ENCODE data around the gene MORN1. TPM values are rescaled to one million over a fixed set of nuclear protein-coding genes. Genes with fewer than 3 reads are reported as not detected.

Gene MORN1
- total RNA-seq, 1 experiment from 2014 or later: 7.5 TPM

DNA sequence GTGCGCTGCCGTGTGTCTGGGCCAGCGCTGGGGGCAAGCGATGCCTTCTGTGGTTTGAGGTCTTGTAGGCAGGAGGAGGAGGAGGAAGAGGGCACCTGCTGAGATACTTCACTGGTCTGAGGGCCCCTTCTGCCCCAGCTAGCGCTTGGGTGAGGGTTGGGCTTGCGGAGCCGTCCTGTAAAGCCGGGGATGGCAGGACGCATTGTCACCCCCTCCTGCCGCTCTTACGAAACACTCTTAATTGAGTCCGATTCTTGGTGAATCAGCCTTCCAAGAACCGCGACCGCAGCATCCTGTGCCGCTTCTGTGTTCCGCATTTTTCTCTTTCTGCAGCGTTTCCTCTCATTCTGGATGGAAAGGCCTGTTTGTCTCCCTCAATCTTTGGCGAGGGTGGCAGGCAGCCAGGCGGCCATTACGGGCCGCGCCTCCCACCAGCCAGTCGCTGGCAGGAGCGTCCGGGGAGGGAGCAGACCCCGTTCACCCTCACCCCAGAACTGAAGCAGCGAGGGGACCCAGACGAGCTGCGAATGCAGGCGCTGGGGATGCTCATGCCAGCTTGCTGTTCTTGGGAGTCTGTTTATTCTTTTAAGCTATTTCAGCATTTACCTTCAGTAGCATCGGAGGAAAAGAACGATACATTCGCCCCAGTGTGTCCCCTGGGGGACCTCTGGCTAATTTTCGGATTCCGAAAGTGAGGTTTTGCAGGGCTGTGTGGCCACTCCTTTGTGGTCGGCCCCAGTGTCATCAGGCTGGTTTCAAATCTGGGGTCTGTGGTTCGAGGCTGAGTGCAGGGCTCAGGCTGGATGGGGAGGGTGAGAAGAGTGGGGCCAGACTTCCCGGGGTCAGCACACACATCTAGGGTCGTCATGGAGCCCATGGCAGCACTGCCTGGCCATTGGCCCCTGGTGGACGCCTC is 100.5 kb downstream of the MORN1 start:
- Histone ChIP-seq H3K27ac (peak overlapping the region; percentile 84), H3K27me3 (no peaks in the 10 kb centered on the region), H3K9me3 (replicated peaks) (no peaks in the 10 kb centered on the region), H3K36me3 (no peaks in the 10 kb centered on the region), H3K4me1 (peaks cover 28% of the 10 kb centered on the region), H3K4me3 (peak overlapping the region; percentile 48)
- DNase-seq: peak; percentile 91 to 94

DNA sequence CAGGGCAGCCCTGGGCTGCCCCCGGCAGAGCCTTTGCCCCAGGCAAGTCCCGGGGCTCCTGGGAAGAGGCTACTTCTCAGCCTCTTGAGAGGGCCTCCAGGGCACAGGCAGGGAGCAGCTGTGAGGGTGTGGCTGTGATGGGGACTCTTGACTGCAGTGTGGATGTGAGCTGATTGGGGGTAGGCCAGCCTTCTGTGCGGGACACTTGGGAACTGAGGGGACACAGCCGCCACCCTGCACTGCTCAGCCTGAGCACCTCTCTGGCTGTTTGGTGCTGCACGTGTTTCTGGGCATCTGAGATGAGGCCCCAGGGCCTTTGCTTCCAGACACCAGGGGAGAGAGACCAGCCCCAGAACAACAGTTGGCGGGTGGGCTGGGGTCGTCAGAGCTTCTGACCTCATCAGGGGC is 101.2 kb downstream of the MORN1 start:
- no peaks in the 10 kb centered on the region for H3K27me3 ChIP-seq
- H3K4me3 ChIP-seq: peak overlapping the region; percentile 48
- H3K9me3 ChIP-seq (replicated peaks): no peaks in the 10 kb centered on the region
- peaks cover 28% of the 10 kb centered on the region for H3K4me1 ChIP-seq
- peak; percentile 80 to 81 for DNase-seq
- peak overlapping the region; percentile 84 for H3K27ac ChIP-seq
- H3K36me3 ChIP-seq: no peaks in the 10 kb centered on the region

DNA sequence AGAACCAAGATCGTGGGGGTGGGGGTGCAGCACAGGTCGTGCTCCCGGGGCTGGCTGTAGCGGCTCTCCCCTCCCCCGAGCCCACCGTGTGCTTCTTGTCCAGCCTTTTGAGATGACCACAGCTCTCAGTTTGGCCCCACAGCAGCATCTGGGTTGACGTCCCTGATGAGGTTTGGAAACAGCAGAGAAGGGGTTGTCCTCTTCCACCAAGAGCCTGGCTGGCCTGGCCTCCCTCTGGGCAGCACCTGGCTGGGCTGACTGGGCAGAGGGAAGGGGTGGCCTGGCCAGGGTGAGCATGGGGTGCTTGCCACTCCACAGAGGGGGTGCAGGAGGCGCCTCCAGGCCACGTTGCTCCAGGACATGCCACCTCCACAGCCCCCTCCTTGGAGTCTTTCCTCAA is 101.7 kb downstream of the MORN1 start:
- peaks cover 28% of the 10 kb centered on the region for H3K4me1 ChIP-seq
- DNase-seq: peak in 1 of 2 experiments; percentile 27
- H3K27ac ChIP-seq: peak overlapping the region; percentile 84
- no peaks in the 10 kb centered on the region for H3K36me3 ChIP-seq
- no peaks in the 10 kb centered on the region for H3K9me3 ChIP-seq (replicated peaks)
- H3K27me3 ChIP-seq: no peaks in the 10 kb centered on the region
- H3K4me3 ChIP-seq: no peak overlapping the region

DNA sequence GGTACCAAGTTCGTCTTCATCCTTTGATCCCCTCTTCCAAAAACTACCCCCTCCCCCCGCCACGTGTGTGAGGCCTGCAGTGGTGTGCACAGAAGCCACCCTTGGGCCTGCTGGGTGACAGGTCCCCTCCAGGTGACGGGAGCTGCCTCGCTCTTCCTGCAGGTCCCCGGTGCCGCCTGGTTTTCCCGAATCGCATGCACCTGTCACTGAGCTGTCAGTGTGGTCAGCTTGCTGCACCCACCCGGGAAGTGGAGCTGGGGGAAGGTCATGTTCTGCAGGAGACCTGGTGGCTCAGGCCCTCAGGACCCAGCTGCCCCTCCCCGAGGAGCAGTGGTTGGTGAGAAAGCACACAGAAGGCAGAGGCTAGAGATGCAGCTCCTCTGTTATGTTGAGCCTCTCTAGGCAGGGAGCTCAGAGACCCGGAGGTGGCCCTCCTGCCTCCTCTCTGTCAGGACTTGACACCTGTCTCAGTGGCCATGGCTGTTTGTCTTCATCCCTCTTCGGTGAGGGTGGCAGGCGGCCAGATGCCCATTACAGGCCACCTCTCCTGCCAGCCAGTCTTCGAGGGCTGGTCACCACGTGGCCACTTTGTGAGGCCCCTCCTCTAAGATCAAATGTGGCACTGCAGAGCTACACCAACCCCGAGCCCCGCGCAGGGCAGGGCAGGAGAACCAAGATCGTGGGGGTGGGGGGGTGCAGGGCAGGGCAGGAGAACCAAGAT is 102.4 kb downstream of the MORN1 start:
- Histone ChIP-seq H3K4me3 (no peak overlapping the region), H3K36me3 (no peaks in the 10 kb centered on the region), H3K27me3 (no peaks in the 10 kb centered on the region), H3K4me1 (peaks cover 28% of the 10 kb centered on the region), H3K9me3 (replicated peaks) (no peaks in the 10 kb centered on the region), H3K27ac (no peak overlapping the region)
- peak in 1 of 2 experiments; percentile 31 for DNase-seq

DNA sequence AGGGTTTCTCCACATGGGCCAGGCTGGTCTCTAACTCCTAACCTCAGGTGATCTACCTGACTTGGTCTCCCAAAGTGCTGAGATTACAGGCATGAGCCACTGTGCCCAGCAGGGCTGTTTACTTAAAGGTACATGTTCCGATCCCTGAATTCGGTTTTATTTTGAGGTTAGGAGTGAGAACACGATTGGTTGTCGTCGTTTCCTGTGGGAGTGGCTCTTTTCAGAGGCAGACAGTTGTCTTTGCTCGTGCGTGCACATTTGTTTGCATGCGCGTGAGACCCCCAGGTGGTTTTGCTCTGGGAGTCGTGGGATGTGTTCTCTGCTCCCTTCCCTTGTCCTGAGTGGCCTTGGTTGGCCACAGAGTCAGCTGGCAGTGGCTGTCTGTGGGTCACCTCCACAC is 103.0 kb downstream of the MORN1 start:
- Histone ChIP-seq H3K9me3 (replicated peaks) (no peaks in the 10 kb centered on the region), H3K27me3 (no peaks in the 10 kb centered on the region), H3K27ac (no peak overlapping the region), H3K36me3 (no peaks in the 10 kb centered on the region), H3K4me1 (peaks cover 28% of the 10 kb centered on the region), H3K4me3 (no peak overlapping the region)
- DNase-seq: no peak

DNA sequence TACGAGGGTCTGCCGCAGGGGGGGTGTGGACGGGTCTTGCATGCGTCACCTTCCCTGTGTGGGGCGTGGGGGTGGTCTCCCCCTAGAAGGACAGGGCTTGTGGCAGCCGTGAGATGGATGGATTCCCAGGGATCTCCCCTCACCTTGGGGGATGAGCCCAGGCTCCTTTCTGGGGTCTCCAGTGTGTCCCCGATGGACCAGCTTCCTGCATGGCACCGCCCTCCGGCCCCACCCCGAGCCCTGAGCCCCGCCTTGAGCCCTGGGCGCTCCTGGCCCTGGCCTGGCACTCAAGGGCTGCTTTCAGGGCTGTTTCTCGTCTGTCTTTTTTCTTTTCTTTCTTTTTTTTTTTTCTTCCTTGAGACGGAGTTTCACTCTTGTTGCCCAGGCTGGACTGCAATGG is 103.7 kb downstream of the MORN1 start:
- Histone ChIP-seq H3K27ac (no peak overlapping the region), H3K4me1 (peaks cover 28% of the 10 kb centered on the region), H3K27me3 (no peaks in the 10 kb centered on the region), H3K9me3 (replicated peaks) (no peaks in the 10 kb centered on the region), H3K36me3 (0 out of 2 replicates have a peak, but pooled peaks cover 1% of the 10 kb centered on the region), H3K4me3 (no peak overlapping the region)
- no peak for DNase-seq

DNA sequence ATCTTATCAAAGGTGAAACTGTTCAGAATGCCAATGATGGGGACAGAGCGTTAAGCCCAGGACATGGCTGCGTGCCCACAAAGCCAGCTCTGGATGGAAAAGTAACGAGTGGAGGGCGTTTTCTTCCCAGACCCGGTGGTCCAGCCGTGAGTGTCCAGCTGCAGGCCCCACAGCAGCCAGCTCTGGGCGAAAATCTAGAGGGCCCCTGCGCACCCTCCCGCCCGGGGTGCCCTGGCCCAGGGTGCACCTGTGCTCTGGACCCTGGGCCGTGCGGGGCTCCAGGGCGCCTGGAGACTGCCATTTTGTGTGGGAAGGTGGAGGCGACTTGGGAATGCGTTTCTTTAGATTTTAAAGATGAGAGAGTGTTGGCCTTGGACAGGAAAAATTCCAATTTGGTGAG is 104.4 kb downstream of the MORN1 start:
- Histone ChIP-seq H3K36me3 (0 out of 2 replicates have a peak, but pooled peaks cover 4% of the 10 kb centered on the region), H3K27ac (no peak overlapping the region), H3K9me3 (replicated peaks) (no peaks in the 10 kb centered on the region), H3K27me3 (no peaks in the 10 kb centered on the region), H3K4me3 (no peak overlapping the region), H3K4me1 (peaks cover 25% of the 10 kb centered on the region)
- DNase-seq: no peak

DNA sequence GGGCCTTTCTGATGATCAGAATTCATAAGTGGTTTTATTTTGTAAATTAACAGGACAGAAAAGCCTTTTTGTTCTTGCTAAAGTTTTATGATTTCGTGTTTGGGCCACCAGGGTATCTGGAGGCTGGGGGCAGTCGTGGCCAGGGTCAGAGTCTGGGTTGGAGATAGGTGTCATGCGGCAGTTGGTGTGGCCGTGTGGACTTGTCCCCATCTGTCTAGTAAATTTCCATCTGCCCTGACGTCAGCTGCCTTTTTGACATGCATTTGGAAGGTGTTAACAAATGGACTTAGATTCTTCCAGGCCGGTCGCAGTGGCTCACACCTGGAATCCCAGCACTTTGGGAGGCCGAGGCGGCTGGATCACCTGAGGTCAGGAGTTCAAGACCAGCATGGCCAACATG is 106.4 kb downstream of the MORN1 start:
- H3K36me3 ChIP-seq: 0 out of 2 replicates have a peak, but pooled peaks cover 4% of the 10 kb centered on the region
- H3K9me3 ChIP-seq (replicated peaks): no peaks in the 10 kb centered on the region
- DNase-seq: no peak
- H3K27ac ChIP-seq: no peak overlapping the region
- no peak overlapping the region for H3K4me3 ChIP-seq
- no peaks in the 10 kb centered on the region for H3K27me3 ChIP-seq
- peaks cover 13% of the 10 kb centered on the region for H3K4me1 ChIP-seq

DNA sequence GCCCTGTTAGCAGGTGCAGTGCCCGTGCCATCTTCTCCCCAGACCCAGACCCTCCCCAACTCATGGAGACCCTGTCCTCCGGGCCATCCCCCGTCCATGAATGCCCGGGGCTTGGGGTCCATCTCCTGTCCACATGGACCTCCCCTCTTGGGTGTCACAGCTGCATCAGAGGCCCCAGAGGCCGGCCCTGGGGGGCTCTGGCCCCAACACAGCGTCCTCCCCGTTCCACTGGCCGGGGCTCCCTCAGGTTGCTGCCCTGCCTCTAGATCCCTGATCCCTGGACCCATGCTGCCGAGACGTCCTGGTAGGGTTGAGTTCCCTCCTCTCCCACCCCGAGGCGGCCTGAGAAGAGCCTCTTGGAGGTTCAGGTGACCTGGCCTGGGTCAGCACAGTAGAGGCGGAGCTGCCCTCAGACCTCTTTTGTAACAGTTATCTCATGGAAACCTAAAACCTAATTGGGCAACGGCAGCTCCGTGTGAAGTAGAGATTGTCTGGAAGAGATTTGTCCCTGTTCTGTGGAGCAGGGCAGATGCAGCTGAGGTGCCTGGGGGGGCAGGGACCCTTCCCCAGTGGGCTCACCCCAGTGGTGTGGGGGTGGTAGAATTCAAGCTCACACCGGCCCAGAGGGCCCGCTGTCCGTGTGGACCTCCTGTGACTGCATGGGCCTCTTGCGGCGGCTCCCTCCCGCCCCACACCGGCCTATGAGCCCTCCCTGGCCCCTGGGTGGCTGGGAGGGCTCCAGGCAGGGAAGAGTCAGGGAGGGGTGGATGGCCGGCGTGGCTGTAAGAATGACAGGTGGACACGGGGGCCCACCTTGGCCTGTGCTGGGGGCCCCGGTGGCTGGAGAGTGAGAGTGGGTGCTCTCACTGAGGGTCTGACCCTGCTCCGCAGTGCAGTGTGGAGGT is 107.1 kb downstream of the MORN1 start:
- Histone ChIP-seq H3K27ac (no peak overlapping the region), H3K27me3 (no peaks in the 10 kb centered on the region)

DNA sequence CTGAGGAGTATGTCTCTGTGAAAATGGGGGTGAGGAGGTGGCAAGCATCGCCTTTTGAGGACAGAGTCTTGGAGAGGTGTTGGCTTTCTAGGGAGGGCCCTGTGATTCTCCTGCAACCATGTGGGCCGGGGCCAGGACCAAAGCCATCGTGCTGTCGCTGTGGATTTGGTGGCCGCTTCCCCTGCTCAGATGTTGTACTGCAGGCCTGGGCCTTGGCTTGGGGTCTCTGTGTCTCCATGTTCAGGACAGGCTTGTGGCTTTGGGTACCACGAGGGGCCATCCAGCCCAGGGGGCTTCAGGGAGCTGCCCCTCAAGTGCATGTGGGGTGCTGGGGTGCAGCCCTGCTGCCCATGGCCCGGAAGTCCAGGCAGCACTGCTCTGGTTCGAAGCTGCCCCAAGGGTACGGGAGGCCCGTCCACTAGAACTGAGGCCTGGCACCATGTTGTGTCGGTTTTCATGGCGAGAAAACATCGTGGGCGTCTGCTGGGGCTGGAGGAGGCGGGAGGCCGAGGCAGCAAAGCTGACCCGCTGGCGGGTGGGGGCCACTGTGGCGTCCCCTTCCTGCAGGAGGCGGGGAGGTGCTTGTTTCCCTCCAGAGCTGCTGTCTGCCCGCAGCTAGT is 107.9 kb downstream of the MORN1 start:
- peaks cover 15% of the 10 kb centered on the region for H3K4me1 ChIP-seq
- H3K4me3 ChIP-seq: no peak overlapping the region
- no peak overlapping the region for H3K27ac ChIP-seq
- no peaks in the 10 kb centered on the region for H3K9me3 ChIP-seq (replicated peaks)
- no peak for DNase-seq
- H3K27me3 ChIP-seq: no peaks in the 10 kb centered on the region
- 0 out of 2 replicates have a peak, but pooled peaks cover 4% of the 10 kb centered on the region for H3K36me3 ChIP-seq

More for the DNA sequence above, 107.1 kb downstream of the MORN1 start:
- no peak for DNase-seq
- H3K4me3 ChIP-seq: no peak overlapping the region
- no peaks in the 10 kb centered on the region for H3K9me3 ChIP-seq (replicated peaks)
- H3K4me1 ChIP-seq: peaks cover 15% of the 10 kb centered on the region
- H3K36me3 ChIP-seq: 0 out of 2 replicates have a peak, but pooled peaks cover 4% of the 10 kb centered on the region

DNA sequence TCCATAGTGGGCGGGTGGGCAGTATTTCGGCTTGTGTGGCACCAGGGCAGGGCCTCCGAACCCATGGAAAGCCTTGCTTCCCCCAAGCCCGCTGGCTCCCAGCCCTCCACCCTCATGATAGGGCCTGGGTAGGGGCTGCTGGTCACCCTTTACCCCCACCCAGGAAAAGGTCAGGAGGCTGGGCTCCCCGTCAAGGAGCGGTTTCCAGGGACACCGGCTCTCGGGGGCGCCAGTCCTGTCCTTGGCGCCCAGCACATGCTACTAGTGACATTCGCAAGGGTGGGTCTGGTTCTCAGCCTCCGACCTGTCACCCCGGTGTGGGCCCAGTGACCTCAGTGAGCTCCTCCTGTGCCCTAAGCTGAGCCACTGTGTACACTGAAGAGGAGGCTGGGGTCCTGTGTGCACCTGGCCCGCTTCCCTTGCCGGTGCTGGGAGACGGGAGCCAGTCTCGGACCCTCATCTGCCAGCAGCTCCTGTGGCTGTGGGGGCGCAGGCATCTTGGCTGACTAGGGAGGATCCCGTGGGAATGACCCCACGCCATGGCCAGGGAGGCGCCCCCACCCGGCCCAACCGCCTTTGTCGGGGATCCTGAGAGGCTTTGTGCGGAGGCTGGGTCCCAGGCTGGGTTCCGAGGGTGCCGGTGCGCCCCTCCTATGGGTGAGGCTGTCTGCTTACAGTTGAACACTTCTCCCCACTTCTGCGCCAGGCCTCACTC is 108.6 kb downstream of the MORN1 start:
- Histone ChIP-seq H3K27ac (no peak overlapping the region), H3K36me3 (0 out of 2 replicates have a peak, but pooled peaks cover 4% of the 10 kb centered on the region), H3K4me1 (peaks cover 21% of the 10 kb centered on the region), H3K27me3 (no peaks in the 10 kb centered on the region), H3K9me3 (replicated peaks) (no peaks in the 10 kb centered on the region), H3K4me3 (no peak overlapping the region)
- DNase-seq: no peak

DNA sequence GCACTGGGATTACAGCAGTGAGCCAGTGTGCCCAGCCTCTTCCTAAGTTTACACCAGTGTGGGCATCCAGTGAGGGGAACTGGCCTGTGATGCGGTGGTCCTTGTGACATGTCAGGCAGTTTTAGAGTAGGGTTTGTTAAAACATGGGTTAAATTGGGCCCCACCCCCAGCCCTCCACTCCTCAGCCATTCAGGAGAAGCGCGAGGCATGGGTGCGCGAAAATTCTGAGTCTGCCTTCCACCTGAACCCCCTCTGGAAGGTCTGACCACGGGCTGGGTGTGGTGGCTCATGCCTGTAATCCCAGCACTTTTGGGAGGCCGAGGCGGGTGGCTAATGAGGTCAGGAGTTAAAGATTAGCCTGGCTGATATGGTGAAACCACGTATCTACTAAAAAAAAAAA is 111.5 kb downstream of the MORN1 start:
- Histone ChIP-seq H3K4me1 (peaks cover 42% of the 10 kb centered on the region), H3K4me3 (no peak overlapping the region), H3K27me3 (no peaks in the 10 kb centered on the region), H3K36me3 (0 out of 2 replicates have a peak, but pooled peaks cover 4% of the 10 kb centered on the region), H3K27ac (peak overlapping the region; percentile 52; the same call in 1 of the 2 replicates), H3K9me3 (replicated peaks) (no peaks in the 10 kb centered on the region)
- no peak for DNase-seq

DNA sequence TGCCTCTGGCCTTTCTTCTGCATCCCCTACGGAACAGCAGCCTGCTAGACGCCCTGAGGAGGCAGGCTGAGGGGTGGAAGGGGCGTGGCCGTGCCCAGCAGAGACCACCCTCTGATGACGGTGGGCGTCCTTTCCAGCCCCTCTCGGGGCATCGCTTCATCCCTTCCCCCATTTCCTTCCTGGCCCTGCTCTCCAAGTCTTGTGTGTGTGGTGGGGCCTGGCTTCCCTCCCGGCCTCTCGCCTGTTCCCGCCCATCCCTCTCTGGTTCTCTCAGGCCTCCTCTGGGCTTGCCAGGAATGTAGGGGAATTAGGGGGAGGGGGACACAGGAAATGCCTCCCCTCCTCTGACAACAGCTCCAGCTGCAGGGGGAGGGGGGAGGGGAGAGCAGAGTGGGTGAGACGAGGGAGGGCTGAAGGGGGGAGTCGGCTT is 112.1 kb downstream of the MORN1 start:
- H3K27ac ChIP-seq: peak overlapping the region; percentile 52
- H3K9me3 ChIP-seq (replicated peaks): no peaks in the 10 kb centered on the region
- H3K4me3 ChIP-seq: peak overlapping the region; percentile 9; the same call in 1 of the 2 replicates
- H3K27me3 ChIP-seq: no peaks in the 10 kb centered on the region
- peaks cover 48% of the 10 kb centered on the region for H3K4me1 ChIP-seq
- DNase-seq: peak; percentile 90 to 93
- H3K36me3 ChIP-seq: 0 out of 2 replicates have a peak, but pooled peaks cover 4% of the 10 kb centered on the region
